ENCODE results near the gene SORBS2. TPM values are rescaled to one million over a fixed set of nuclear protein-coding genes. Genes with fewer than 3 reads are reported as not detected.

SORBS2 gene
- total RNA-seq, 1 donor from 2014 or later: not detected

- intact Hi-C loops (cut with micrococcal nuclease): no loop called here
Observed at GRCh38 chr4:185648631-185649030, 163.4 kb downstream of the SORBS2 start.

- intact Hi-C loops (cut with micrococcal nuclease): no loop called here
Observed at GRCh38 chr4:185645403-185645802, 166.6 kb downstream of the SORBS2 start.

- intact Hi-C loops (cut with micrococcal nuclease): no loop called here
Observed at GRCh38 chr4:185644408-185644807, 167.6 kb downstream of the SORBS2 start.

GRCh38 chr4:185642907-185643306, 169.1 kb downstream of the SORBS2 start:
- intact Hi-C loops (cut with micrococcal nuclease): no loop called here

- intact Hi-C loops (cut with micrococcal nuclease): no loop called here
Observed at GRCh38 chr4:185640811-185641675, 171.0 kb downstream of the SORBS2 start.

GRCh38 chr4:185638548-185639301, 173.3 kb downstream of the SORBS2 start:
- intact Hi-C loops (cut with micrococcal nuclease): no loop called here

- intact Hi-C loops (cut with micrococcal nuclease): no loop called here
Observed at GRCh38 chr4:185638093-185638492, 173.9 kb downstream of the SORBS2 start.

GRCh38 chr4:185637163-185637875, 174.7 kb downstream of the SORBS2 start:
- intact Hi-C loops (cut with micrococcal nuclease): no loop called here

GRCh38 chr4:185634066-185634652, 177.8 kb downstream of the SORBS2 start:
- intact Hi-C loops (cut with micrococcal nuclease): no loop called here

GRCh38 chr4:185626798-185627197, 185.2 kb downstream of the SORBS2 start:
- intact Hi-C loops (cut with micrococcal nuclease): no loop called here

- intact Hi-C loops (cut with micrococcal nuclease): no loop called here
Observed at GRCh38 chr4:185625503-185625902, 186.5 kb downstream of the SORBS2 start.

- intact Hi-C loops (cut with micrococcal nuclease): no loop called here
Observed at GRCh38 chr4:185624259-185624589, 187.8 kb downstream of the SORBS2 start.

GRCh38 chr4:185623444-185624258, 188.3 kb downstream of the SORBS2 start:
- intact Hi-C loops (cut with micrococcal nuclease): no loop called here

GRCh38 chr4:185608185-185608584, 203.8 kb downstream of the SORBS2 start:
- intact Hi-C loops (cut with micrococcal nuclease): no loop called here

GRCh38 chr4:185602397-185602796, 209.6 kb downstream of the SORBS2 start:
- intact Hi-C loops (cut with micrococcal nuclease): no loop called here

GRCh38 chr4:185600801-185601434, 211.1 kb downstream of the SORBS2 start:
- intact Hi-C loops (cut with micrococcal nuclease): no loop called here

- intact Hi-C loops (cut with micrococcal nuclease): loop anchor here (5.0 to 10.0 kb wide), 3 partner anchors 172 to 562 kb away; partner anchors contain the start of genes CFAP97, SNX25 and UFSP2
Observed at GRCh38 chr4:185599553-185600243, 212.3 kb downstream of the SORBS2 start.

- intact Hi-C loops (cut with micrococcal nuclease): loop anchor here (5.0 to 10.0 kb wide), 3 partner anchors 172 to 562 kb away; partner anchors contain the start of genes CFAP97, SNX25 and UFSP2
Observed at GRCh38 chr4:185598846-185599552, 213.0 kb downstream of the SORBS2 start.
